GM19328 (cell line): ENCODE data around the gene NUDT14.

Source experiments
- ATAC-seq: cut with Tn5 transposase; IDR thresholded peaks from one replicate; pipeline ENCODE4 v1.9.1; 2021; ENCODE audit warnings: mild to moderate bottlenecking, moderate library complexity; ENCODE audit not compliant: unreplicated experiment

Gene NUDT14

DNA sequence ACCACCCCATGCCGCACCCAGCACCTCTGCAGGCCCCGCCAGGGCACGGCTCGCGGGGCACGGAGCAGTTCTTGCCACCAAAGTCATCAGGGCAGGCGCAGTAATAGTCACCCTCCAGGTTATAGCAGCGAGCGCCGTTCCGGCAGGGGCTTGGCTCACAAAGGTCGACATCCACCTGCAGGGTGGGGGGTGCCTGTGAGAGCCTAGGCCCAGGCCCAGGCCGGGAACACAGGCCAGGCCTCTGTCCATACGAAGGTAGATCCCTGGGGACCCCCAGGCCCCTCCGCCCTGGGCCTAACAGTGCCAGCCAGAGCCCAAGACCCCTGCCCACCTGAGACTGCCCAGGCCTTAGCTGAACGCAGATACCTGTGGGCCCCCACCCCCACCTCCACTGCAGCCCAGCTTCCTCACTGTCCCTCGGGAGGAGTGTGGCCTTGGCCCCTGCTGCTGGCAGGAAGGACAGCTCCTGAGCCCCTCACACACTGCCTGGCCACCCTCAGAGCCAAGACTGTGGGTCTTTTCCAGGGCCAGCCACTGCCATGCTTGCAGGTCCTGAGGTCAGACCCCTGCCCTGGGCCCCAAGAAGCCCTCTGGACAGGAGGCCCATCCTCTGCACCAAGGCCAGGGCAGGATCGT lies 31.8 kb downstream of the NUDT14 start:
- ATAC-seq = no peak

- no peak for ATAC-seq
Observed at GRCh38 chr14:105148604-105149145, 32.4 kb downstream of the NUDT14 start.

DNA sequence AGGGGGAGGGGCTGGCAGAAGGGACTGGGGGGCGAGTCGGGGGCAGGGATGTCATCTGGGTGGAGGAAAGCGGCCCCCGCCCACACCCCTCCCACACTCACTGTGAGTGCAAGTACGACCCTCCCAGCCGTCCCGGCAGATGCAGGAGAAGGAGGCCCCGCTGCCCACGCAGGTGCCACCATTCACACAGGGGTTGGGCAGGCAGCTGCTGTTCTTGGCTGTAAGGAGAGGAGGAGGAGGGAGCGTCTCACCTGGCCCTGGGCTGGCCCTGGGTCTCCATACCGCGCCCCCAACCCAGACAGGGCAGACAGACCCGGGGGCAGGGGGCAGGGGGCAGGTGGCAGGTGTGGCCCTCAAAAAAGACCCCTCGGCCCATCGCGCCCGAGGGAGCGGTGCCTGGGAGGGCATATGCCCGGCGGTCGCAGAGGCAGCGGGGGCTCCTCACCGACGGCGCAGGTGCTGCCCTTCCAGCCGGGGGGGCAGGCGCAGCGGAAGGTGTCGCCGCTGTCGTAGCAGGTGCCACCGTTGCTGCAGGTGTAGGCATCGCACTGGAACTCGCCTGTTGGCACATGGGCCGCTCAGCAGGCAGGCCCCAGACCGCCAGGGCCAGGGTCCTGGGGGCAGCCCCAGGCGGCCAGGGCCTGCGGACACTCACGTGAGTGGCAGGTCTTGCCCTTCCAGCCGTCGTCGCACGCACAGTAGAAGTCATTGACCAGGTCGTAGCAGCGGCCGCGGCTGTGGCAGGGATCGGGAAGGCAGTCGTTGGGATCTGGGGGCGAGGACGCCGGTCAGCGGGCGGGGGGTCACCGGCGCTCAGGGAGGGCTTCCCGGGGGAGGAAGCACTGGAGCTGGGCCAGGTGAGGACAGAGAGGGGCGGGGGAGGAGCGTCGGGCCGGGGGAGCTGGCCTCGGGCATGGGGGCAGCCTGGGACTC lies 33.2 kb downstream of the NUDT14 start:
- no peak for ATAC-seq

GRCh38 chr14:105146976-105147635 lies 34.0 kb downstream of the NUDT14 start:
- ATAC-seq = no peak

- ATAC-seq = no peak
Observed at GRCh38 chr14:105146181-105146975, 34.7 kb downstream of the NUDT14 start.

DNA sequence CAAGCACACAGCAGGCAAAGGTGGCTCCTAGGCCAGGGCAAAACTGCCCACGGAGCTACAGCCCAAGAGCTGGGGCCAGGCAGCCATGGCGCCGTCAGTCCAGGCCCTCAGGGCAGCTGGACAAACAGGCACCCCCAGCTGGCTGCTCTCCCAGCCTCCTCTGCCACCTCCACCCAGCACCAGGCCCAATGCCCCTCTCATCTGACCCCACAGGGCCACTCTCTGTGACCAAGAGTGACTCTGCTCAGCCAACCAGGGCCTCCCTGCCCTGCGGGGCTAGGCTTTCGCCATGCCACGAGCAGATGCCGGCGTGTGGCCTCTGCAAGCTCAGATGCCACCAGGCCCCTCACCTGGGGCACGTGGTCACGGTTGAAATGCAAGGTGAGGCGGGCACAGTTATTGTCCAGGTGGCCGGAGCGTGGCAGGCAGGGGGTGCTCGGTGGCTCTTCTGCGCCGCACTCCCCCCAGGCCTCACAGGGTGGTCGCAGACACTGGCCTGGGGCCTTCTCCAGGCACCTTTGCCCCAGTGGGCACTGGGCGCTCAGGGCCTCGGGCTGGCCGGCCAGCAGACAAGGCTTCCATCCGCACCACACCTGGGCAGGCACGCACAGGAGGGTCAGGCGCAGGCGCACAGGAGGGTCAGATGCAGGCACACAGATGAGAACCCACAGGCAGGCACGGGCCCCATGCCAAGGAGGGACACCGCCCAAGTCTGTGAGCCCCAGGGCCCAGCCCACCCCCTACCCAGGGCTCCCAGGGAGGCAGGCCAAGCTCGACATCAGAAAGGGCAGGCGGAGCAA lies 35.5 kb downstream of the NUDT14 start:
- no peak for ATAC-seq

DNA sequence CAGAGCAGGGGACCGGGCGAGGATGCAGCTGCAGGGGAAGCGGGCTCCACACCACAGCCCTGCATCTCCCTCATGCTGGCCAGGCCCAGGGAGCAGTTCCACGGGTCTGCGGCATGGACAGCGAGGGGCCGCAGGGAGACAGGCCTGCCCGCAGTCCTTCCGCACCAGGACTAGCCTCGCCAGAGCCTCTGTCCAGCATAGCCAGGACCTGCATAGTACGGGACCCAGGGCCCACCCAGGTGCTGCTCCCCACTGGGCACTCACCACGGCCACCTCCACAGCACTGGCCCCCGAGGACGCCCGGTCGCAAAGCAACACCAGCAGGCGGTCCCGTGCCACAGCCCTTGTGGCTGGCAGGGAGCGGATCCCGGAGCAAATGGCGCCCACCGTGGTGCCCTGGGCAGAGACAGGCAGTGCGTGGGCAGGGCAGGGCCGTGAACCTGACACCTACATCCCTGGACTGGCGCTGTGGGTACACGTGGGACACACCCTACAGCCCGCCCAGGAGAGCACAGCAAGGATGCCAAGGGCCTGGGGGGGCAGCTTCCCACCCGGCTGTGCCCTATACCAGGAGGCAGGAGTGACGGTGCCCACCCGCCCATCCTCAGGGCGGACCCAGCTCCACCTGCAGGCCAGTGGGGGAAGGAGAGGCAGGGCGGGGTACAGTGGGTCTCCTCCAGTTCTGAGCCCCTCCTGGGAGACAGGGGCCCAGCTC lies 36.3 kb downstream of the NUDT14 start:
- ATAC-seq = no peak

- no peak for ATAC-seq
Observed at GRCh38 chr14:105144026-105144665, 37.0 kb downstream of the NUDT14 start.

- no peak for ATAC-seq
Observed at GRCh38 chr14:105143451-105144025, 37.6 kb downstream of the NUDT14 start.

GRCh38 chr14:105142651-105143450 lies 38.3 kb downstream of the NUDT14 start:
- ATAC-seq = no peak

DNA sequence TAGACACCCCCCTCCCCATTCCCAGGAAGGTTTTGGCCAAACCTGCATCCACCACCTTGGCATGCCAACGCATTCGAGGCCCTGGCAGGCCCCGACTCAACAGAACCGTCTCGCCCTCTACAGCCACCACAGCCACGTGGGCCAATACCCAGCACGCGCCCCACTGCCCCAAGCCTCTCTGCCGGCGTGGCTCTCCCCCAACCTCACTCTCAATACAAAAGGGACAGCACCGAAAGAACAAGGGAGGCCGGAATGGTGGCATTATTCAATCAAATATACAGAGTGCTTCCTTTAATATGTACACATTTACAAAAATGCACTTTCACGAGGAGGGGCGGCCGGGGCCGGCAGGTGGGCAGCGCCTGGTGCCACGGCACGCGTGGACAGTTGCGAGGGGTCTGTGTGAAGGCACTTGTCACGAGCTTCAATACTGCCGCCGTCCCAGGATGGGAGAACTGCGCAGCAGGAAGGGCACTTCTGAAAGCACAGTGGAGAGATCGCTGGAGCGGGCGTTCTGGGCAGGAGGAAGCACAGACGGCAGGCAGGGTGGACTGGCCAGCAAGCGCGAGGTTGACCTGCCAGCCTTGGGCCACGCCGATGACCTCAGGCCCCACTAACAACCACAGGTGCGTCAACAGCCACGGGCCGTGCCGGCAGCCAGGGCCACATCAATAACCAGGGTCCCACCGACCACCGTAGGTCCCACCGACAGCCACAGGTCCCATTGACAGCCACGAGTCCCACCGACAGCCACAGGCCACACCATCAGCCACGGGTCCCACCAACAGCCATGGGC lies 39.4 kb downstream of the NUDT14 start:
- no peak for ATAC-seq

DNA sequence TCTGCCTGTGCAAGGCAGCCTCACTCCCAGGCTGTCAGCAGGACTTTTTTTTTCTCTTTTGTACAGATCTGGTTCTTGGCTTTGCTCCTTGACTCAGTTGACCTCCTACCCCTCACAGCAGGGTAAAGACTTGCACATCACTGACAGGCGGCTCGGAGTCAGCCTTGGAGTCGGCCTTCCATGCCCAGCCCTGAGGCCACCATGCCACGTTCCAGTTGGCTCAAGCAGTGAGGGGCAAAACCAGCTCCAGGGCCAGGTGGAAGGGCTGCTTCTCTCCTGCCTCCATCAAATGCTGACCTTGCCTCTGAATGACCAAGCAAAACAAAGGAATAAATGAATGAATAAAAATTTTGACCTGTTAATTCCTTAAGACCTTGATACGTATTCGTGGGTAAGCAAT lies 40.1 kb downstream of the NUDT14 start:
- no peak for ATAC-seq

DNA sequence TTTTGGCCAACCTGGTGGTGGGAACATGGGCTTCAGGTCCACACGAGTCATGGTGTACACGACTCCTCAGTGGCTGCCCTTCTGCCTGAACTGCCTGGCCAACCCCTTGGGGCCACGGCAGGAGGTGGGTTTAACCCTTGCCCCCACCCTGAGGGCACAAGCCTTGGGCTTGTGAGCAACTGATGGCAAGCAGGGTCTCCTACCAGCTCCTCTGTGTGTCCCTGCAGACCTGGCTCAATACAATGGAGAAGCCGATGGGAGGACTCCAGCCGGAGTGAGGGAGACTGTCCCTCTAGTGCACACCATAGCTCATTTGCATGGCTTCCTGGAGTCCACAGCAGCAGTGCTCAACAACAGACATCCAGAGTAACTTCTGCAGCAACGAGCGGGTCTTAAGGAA lies 40.5 kb downstream of the NUDT14 start:
- ATAC-seq = no peak

DNA sequence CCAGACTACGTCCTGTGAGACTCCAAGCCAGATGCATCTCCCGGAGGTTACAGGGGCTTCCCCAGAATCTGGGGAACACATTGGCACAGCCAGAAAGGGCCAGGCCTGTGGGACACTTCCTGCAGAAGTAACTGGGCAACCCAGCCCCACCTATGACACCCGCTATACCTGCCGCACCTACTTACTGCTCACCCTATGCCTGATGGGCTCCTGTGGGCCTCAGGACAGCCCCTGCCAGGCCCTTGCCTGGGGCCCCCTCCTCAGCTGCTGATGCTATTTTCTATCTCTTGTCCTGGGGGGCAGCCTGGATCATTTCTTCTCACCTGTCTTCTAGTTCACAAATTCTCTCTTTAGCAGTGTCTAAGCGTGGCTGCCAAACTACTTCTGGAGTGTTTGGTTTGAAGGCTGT lies 41.3 kb downstream of the NUDT14 start:
- ATAC-seq = no peak

DNA sequence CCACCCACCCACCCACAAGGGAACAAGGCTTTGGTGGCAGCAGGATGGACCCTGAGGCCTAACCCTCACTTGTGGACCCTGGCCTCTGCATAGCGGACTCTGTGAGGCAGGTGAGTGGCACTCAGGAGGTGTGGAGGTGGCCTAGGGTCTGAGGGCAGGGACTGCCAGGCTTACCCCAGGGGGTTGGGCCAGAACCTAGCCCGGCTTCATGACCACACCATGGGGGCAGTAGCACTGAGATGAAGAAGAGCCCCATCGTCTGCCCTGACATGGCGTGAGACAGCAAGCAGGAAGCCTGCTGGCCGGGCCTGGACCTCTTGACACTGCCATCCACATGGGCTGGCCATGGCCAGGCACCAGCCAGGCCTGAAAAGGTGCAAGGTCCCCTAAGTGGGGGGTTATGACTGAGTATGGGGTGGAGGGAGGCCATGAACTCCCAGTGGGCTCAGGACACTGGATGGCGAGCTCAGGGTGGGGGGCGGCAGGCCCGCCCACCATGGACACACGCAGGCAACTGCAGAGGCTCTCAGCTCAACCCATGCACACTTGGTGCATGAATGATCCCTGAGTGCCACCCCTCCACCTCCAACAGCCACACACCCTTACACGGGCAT lies 41.8 kb downstream of the NUDT14 start:
- ATAC-seq = no peak

DNA sequence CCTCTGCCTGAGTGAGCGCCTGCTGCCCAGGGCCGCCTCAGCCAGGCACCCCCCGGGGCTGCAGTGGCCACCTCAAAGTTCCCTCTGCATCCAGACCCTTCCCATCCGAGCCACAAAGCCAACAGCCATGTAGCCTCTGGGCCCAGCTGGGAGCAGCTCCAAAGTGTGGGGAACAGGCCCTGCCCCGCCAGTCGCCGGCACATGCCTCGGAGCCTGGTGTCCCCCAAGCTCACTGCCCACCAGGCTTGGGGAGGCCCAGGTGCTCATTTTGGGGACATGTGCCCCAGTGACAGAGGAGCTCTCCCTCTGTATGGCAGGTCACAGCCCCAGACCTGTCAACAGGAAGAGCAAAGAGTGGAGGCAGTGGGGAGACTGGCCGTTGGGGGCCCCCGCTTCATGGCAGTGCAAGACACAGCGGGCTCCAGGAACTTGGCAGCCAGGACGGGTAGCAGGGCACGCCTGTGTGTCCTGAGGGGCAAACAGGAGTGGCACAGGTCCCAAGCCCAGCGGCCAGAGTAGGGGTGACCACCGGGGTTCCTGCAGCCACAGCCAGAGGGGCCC lies 42.5 kb downstream of the NUDT14 start:
- ATAC-seq = no peak
